Endothelial cell of umbilical vein (primary cell): ENCODE data around the gene GAS2L2. TPM values are rescaled to one million over a fixed set of nuclear protein-coding genes. Genes with fewer than 3 reads are reported as not detected.

Experiments used
- BruUV-seq: library from RNA; stranded (reverse); fragments of 400-500 nt; replicated peaks from 2 replicates; lab custom pipeline; 2021; lab: Mats Ljungman, UMichigan
- CTCF ChIA-PET: fragments of 300-600, 350-600 bp; sonication (Branson Sonifier 250); formaldehyde crosslinking; loops from one replicate; lab custom pipeline; 2021; ENCODE audit warnings: antibody characterized with exemption, inconsistent platforms; lab: Charles Lee
- POLR2A ChIA-PET: fragments of 300-600, 350-600 bp; sonication (Branson Sonifier 250); formaldehyde crosslinking; loops from one replicate; lab custom pipeline; 2021; ENCODE audit warnings: antibody characterized with exemption, inconsistent platforms; lab: Charles Lee
- DNase-seq: peaks from one replicate; pipeline ENCODE4 v3.0.0-alpha.2; 2011; ENCODE audit warnings: low read depth, low spot score
- FAIRE-seq: peaks from 2 replicates; lab custom pipeline; 2011; peaks lifted over from hg19 to GRCh38; lab: Jason Lieb, UNC
- H2AFZ ChIP-seq: 2 replicates; pipeline ENCODE4 v1.6.0; 2012; ENCODE audit warnings: low read depth, low read length, control low read depth, inconsistent platforms
- H3K27ac ChIP-seq: 2 replicates; pipeline ENCODE4 v1.5.1; 2011; ENCODE audit warnings: low read depth, mild to moderate bottlenecking, control low read depth, low read length, moderate library complexity; ENCODE audit not compliant: insufficient read depth
- H3K27me3 ChIP-seq, 2 experiments: 2 replicates each; pipeline versions ENCODE4 v1.6.0 to v1.6.1; 2011; ENCODE audit warnings: low read length in 2 of 2, mixed read lengths in 1 of 2; ENCODE audit not compliant: control insufficient read depth in 2 of 2, insufficient read depth in 2 of 2
- H3K36me3 ChIP-seq, 2 experiments: 2 replicates in 1 of 2; 3 replicates in 1 of 2; pipeline ENCODE4 v1.5.1; 2011; ENCODE audit warnings: low read length in 2 of 2, mild to moderate bottlenecking in 1 of 2, moderate library complexity in 1 of 2; ENCODE audit not compliant: control insufficient read depth in 2 of 2, insufficient read depth in 2 of 2; ENCODE audit errors: extremely low read depth in 1 of 2
- H3K4me1 ChIP-seq: 3 replicates; pipeline ENCODE4 v1.5.1; 2011; ENCODE audit warnings: mild to moderate bottlenecking, low read length; ENCODE audit not compliant: control insufficient read depth, insufficient read depth; ENCODE audit errors: extremely low read depth
- H3K4me2 ChIP-seq: 2 replicates; pipeline ENCODE4 v1.6.1; 2011; ENCODE audit warnings: low read length, control low read depth, mixed read lengths; ENCODE audit not compliant: insufficient read depth
- H3K4me3 ChIP-seq, 3 experiments: fragments of 200-600 bp in 1 of 3; sonication (generic), shearing (Covaris generic) in 1 of 3; replicated peaks in 1 of 3; 2 replicates each; pipeline ENCODE4 v1.5.1; 2011 to 2016; ENCODE audit warnings: control low read depth in 3 of 3, low read length in 3 of 3, mild to moderate bottlenecking in 2 of 3, inconsistent platforms in 1 of 3, low read depth in 1 of 3, moderate library complexity in 1 of 3; ENCODE audit not compliant: insufficient read depth in 1 of 3
- H3K79me2 ChIP-seq: 2 replicates; pipeline ENCODE4 v1.6.0; 2012; ENCODE audit warnings: low read length, inconsistent platforms; ENCODE audit not compliant: control insufficient read depth, insufficient read depth
- H3K9ac ChIP-seq: replicated peaks from 2 replicates; pipeline ENCODE3; 2011; ENCODE audit warnings: low read length, control low read depth; ENCODE audit not compliant: insufficient read depth; ENCODE audit errors: extremely low read depth
- H3K9me1 ChIP-seq: replicated peaks from 3 replicates; pipeline ENCODE4 v1.6.0; 2011; ENCODE audit warnings: mild to moderate bottlenecking, low read length; ENCODE audit not compliant: control insufficient read depth, insufficient read depth; ENCODE audit errors: extremely low read depth
- H3K9me3 ChIP-seq: replicated peaks from 2 replicates; pipeline ENCODE4 v1.5.1; 2012; ENCODE audit warnings: low read length, inconsistent platforms; ENCODE audit not compliant: control insufficient read depth, insufficient read depth
- H4K20me1 ChIP-seq: replicated peaks from 2 replicates; pipeline ENCODE3; 2011; ENCODE audit warnings: mild to moderate bottlenecking, low read length; ENCODE audit not compliant: control insufficient read depth, insufficient read depth; ENCODE audit errors: extremely low read depth
- CTCF ChIP-seq, 2 donors: IDR thresholded peaks; 1 replicate in 1 of 2; 2 replicates in 1 of 2; pipeline ENCODE4 v1.5.1; 2011; ENCODE audit warnings: low read length in 2 of 2, mild to moderate bottlenecking in 2 of 2, moderate library complexity in 2 of 2, control low read depth in 1 of 2, inconsistent platforms in 1 of 2, low read depth in 1 of 2; ENCODE audit not compliant: insufficient read depth in 1 of 2; ENCODE audit errors: extremely low read depth in 1 of 2
- EZH2 ChIP-seq: IDR thresholded peaks from 2 replicates; pipeline ENCODE4 v1.6.1; 2012; ENCODE audit warnings: borderline replicate concordance, low read depth, mild to moderate bottlenecking, moderate library complexity, low read length, inconsistent platforms; ENCODE audit not compliant: severe bottlenecking
- FOS ChIP-seq: IDR thresholded peaks from 2 replicates; pipeline ENCODE4 v1.6.1; 2011; ENCODE audit warnings: mild to moderate bottlenecking, low read length, moderate library complexity, borderline replicate concordance; ENCODE audit not compliant: insufficient read depth
- GATA2 ChIP-seq: IDR thresholded peaks from 2 replicates; pipeline ENCODE4 v1.7.0; 2011; ENCODE audit warnings: low read depth, mild to moderate bottlenecking, moderate library complexity, mixed read lengths, low read length; ENCODE audit not compliant: insufficient read length, insufficient read depth
- JUN ChIP-seq: IDR thresholded peaks from 2 replicates; pipeline ENCODE4 v1.6.1; 2011; ENCODE audit warnings: borderline replicate concordance, low read depth; ENCODE audit not compliant: insufficient read length, insufficient read depth
- MAX ChIP-seq: IDR thresholded peaks from 2 replicates; pipeline ENCODE4 v1.6.1; 2011; ENCODE audit not compliant: insufficient read depth, insufficient read length
- MYC ChIP-seq: IDR thresholded peaks from one replicate; pipeline ENCODE4 v1.6.1; 2011; ENCODE audit warnings: mild to moderate bottlenecking, low read depth, low read length
- POLR2A ChIP-seq: IDR thresholded peaks from 2 replicates; pipeline ENCODE4 v1.6.1; 2012; ENCODE audit warnings: low read depth, mild to moderate bottlenecking, control low read depth, low read length
- POLR2AphosphoS5 ChIP-seq: IDR thresholded peaks from 2 replicates; pipeline ENCODE4 v1.6.1; 2012; ENCODE audit warnings: low read depth, mild to moderate bottlenecking, control low read depth, low read length, moderate library complexity; ENCODE audit not compliant: insufficient read depth
- dilution Hi-C: fragments of 300-500 bp; cut with MboI; formaldehyde crosslinking; loops from one replicate; pipeline ENCODE4 v1.15.0; 2019; ENCODE audit warnings: low sequenced_read_pairs; ENCODE audit not compliant: extremely low pct_ligation_motif_present
- intact Hi-C: fragments of 100-400 bp; cut with micrococcal nuclease; formaldehyde crosslinking; loops from one replicate; pipeline ENCODE4 v1.10.0; 2022
- polyA plus RNA-seq, 4 experiments: library from polyadenylated mRNA; depleted of rRNA in 3 of 4; stranded (reverse) in 3 of 4; unstranded in 1 of 4; fragments of >200 nt; gene quantifications; 2 replicates each; pipeline versions ENCODE4 v1.2.1 to v1.2.3, GENCODE V29; 2011 to 2012; ENCODE audit warnings: missing spikeins in 1 of 4
- total RNA-seq: library from RNA; stranded (reverse); gene quantifications from 2 replicates; pipeline ENCODE4 v1.2.3, GENCODE V29; 2021

Gene GAS2L2
- total and polyA plus RNA-seq, 2 donors (not counting 3 experiments of a cell fraction or from before 2014, with no cell fraction given) = not detected

GRCh38 chr17:35708149-35708548 is 44.9 kb downstream of the GAS2L2 start:
- TF ChIP-seq CTCF (IDR thresholded peaks at IDR 0.05; ENCODE audit: extremely low read depth in 1 of 2, insufficient read depth in 1 of 2, low read depth in 1 of 2, low read length in 2 of 2) (no peak), FOS (no peak), POLR2A (no peak), JUN (no peak), EZH2 (no peak), POLR2AphosphoS5 (no peak), MYC (no peak), MAX (no peak), GATA2 (no peak)
- Histone ChIP-seq H3K4me1 (peaks cover 8% of the 10 kb centered on the region), H4K20me1 (no peaks in the 10 kb centered on the region), H3K4me3 (no peak overlapping the region), H3K4me2 (no peak overlapping the region), H3K9ac (no peak overlapping the region), H3K79me2 (no peaks in the 10 kb centered on the region), H3K27ac (no peak overlapping the region), H2AFZ (no peak overlapping the region), H3K36me3 (peaks cover 7% of the 10 kb centered on the region in 2 experiments), H3K9me1 (no peaks in the 10 kb centered on the region), H3K9me3 (no peaks in the 10 kb centered on the region), H3K27me3 (no peaks in the 10 kb centered on the region)
- dilution Hi-C loops = no loop called here
- intact Hi-C loops = no loop called here
- DNase-seq (no peak), FAIRE-seq (no peak)
- ChIA-PET CTCF (interaction anchor here (0.6 to 2.0 kb wide), 4 partner anchors 39 to 95 kb away, joined by 3 to 5 read pairs (median 4); no protein-coding TSS in a partner anchor), POLR2A (interaction anchor here (1.0 kb wide), 1 partner anchor 69 kb away, joined by 3 read pairs; no protein-coding TSS in a partner anchor)
- BruUV-seq = no TSS peak
